ENCODE results near the gene SCNN1B.

- no peak for TF ChIP-seq CTCF (conservative IDR thresholded peaks at IDR 0.05 in 1 of 2, IDR thresholded peaks at IDR 0.05 in 1 of 2; ENCODE audit: low read depth in 1 of 2, low read length in 2 of 2)
- no peak for TF ChIP-seq EZH2 (IDR thresholded peaks at IDR 0.05; ENCODE audit: low read length, missing control alignments)
Measured at GRCh38 chr16:23410176-23410575, 108.1 kb downstream of the SCNN1B start.
